ENCODE data around the gene CACUL1. TPM values are rescaled to one million over a fixed set of nuclear protein-coding genes. Genes with fewer than 3 reads are reported as not detected.
A peak's percentile ranks its signal among the peaks of the same experiment; 100 is the strongest.

Gene CACUL1
- total RNA-seq, 4 donors from 2014 or later: 30.8 to 44.4 (median 33.3) TPM

DNA sequence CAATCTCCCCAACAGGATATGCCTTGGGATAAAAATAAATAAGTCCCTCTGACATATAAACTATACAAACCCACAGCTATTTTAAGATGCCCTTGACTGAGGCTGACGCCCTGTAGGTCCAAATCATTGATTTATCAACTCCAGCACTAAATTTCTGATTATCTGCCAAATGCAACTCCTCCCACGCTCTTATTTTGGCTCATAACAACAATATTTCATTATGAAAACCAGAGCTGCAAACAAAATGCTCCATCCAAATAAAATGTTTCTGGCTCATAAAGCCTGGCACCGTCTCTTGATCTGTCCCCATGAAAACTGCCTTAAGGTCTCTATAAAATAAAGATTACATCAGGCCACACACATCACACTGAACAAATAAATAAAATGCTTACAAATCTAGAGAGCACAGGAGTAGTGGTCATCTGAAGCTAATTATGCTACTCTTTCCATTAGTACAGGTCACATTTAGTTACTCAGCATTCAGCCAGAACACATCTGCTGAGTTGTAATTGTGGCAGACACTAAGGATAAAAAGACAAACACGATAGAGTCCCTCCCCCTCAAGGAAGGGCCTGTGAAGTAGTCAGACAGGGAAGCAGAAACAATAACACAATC, 28.8 kb downstream of the CACUL1 start:
- Histone ChIP-seq H3K4me1 (peaks cover 26 to 47% (median 41%) of the 10 kb centered on the region in 4 donors), H3K9me3 (no peaks in the 10 kb centered on the region), H3K36me3 (peaks cover 0 to 6% (median 0%) of the 10 kb centered on the region in 4 donors), H3K27me3 (no peaks in the 10 kb centered on the region), H3K4me3 (no peak overlapping the region), H3K27ac (replicated peaks in 1 of 4) (peak overlapping the region in 1 of 4 donors; percentile 9)
- intact Hi-C loops (cut with DNase I): no loop called here
- TF ChIP-seq POLR2AphosphoS5 (IDR thresholded peaks at IDR 0.05): no peak
- no peak for DNase-seq (ENCODE audit: extremely low spot score)
- 30% methylated on average over 4 of the region's 4 CpGs for WGBS

DNA sequence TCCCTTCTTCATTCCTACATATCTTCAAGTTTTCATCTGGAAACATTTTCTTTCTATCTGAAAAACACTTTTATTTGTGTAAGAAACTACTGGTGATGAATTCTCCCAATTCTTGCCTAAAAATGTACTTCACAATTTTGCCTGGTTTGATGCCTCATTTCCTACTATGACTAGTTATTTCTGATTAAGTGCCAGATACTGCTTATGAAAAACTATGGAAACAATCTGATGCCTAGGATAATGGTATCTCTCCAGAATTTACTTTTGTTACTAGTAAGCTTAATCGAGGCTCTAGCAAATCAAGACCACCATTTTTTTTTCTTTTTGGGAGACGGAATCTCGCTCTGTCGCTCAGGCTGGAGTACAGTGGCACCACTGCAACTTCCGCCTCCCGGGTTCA, 31.3 kb downstream of the CACUL1 start:
- WGBS: 96% methylated on average over 6 of the region's 6 CpGs
- no peak overlapping the region for H3K27ac ChIP-seq (replicated peaks in 1 of 4)
- intact Hi-C loops (cut with DNase I): no loop called here

DNA sequence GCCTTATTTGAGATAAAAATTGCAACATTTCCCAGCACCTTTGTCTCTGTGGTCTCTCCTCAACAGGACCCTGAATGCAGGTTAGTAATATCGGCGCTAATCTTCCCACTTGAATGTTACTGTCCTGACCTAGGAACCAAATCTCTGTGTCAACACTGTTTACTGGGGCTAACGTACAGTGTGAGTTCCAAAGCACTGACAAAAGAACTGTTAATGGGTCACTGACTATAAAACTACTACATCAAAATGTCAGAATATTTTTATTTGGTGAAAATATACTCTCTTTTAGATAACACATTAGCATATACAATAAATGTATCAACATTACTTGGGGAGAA, 33.3 kb downstream of the CACUL1 start:
- Histone ChIP-seq H3K9me3 (no peaks in the 10 kb centered on the region), H3K27me3 (no peaks in the 10 kb centered on the region), H3K4me3 (no peak overlapping the region), H3K36me3 (peaks cover 0 to 8% (median 0%) of the 10 kb centered on the region in 4 donors), H3K4me1 (peaks cover 16 to 49% (median 39%) of the 10 kb centered on the region in 4 donors), H3K27ac (replicated peaks in 1 of 4) (peak overlapping the region in 1 of 4 donors; percentile 20)
- 72% methylated on average over 3 of the region's 3 CpGs for WGBS
- DNase-seq (ENCODE audit: extremely low spot score): no peak
- intact Hi-C loops (cut with DNase I): loop anchor here (1.0 kb wide), 1 partner anchor 153 kb away; no protein-coding TSS in a partner anchor
- TF ChIP-seq EP300 (IDR thresholded peaks at IDR 0.05) (no peak), POLR2AphosphoS5 (IDR thresholded peaks at IDR 0.05) (no peak), POLR2A (IDR thresholded peaks at IDR 0.05; ENCODE audit: low read depth) (no peak)
- TF ChIP-seq, protein P1, sequence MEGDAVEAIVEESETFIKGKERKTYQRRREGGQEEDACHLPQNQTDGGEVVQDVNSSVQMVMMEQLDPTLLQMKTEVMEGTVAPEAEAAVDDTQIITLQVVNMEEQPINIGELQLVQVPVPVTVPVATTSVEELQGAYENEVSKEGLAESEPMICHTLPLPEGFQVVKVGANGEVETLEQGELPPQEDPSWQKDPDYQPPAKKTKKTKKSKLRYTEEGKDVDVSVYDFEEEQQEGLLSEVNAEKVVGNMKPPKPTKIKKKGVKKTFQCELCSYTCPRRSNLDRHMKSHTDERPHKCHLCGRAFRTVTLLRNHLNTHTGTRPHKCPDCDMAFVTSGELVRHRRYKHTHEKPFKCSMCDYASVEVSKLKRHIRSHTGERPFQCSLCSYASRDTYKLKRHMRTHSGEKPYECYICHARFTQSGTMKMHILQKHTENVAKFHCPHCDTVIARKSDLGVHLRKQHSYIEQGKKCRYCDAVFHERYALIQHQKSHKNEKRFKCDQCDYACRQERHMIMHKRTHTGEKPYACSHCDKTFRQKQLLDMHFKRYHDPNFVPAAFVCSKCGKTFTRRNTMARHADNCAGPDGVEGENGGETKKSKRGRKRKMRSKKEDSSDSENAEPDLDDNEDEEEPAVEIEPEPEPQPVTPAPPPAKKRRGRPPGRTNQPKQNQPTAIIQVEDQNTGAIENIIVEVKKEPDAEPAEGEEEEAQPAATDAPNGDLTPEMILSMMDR (IDR thresholded peaks at IDR 0.05): no peak

More for the DNA sequence above, 31.3 kb downstream of the CACUL1 start:
- Histone ChIP-seq H3K9me3 (no peaks in the 10 kb centered on the region), H3K4me1 (peaks cover 16 to 45% (median 39%) of the 10 kb centered on the region in 4 donors), H3K27me3 (no peaks in the 10 kb centered on the region), H3K4me3 (no peak overlapping the region), H3K36me3 (peaks cover 0 to 3% (median 0%) of the 10 kb centered on the region in 4 donors)
- TF ChIP-seq POLR2AphosphoS5 (IDR thresholded peaks at IDR 0.05): no peak
- no peak for TF ChIP-seq POLR2A (IDR thresholded peaks at IDR 0.05; ENCODE audit: low read depth)
- no peak for DNase-seq (ENCODE audit: extremely low spot score)

DNA sequence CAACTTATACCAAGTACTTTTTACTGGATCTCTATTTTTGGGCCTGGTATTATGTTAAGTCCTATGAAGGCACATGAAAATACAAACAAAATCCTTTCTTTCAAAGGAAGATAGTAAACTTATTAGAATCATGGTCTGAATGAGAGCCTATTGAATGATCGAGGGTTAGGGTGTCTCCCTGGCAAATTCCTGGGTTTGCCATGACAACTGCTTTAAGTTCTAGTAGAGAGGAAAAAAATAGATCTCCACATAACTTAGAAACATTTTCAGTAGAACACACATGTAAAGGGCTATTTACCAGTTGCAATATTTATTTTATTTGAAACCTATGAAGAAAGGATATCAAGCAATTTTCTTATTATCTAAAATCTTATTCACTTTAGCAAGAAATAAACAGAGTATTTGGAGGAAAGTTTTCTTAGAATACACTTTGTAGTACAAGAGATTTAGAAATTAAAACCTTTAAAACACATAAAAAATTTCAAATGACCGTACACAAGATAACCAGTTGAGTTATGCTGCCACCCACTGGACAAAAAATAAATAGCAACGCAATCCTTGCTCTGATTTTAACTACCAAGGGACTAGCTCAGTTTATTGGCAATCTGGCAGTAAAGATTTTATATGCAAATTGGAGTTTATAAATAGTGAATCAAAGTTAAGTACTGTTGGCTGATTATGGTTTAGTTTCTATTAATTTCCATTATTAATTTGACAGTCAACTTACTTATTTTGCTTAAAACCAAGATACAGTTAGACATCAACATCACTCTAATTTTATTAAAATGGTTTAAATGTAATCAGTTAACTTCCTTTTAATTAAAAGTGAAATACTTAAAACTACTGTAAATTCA, 33.9 kb downstream of the CACUL1 start:
- Histone ChIP-seq H3K4me3 (no peak overlapping the region), H3K4me1 (peaks cover 14 to 43% (median 33%) of the 10 kb centered on the region in 4 donors), H3K36me3 (peaks cover 0 to 8% (median 0%) of the 10 kb centered on the region in 4 donors), H3K9me3 (no peaks in the 10 kb centered on the region), H3K27me3 (no peaks in the 10 kb centered on the region), H3K27ac (replicated peaks in 1 of 4) (peak overlapping the region in 1 of 4 donors; percentile 20)
- DNase-seq (ENCODE audit: extremely low spot score): no peak
- TF ChIP-seq EP300 (IDR thresholded peaks at IDR 0.05): no peak
- no peak for TF ChIP-seq POLR2A (IDR thresholded peaks at IDR 0.05; ENCODE audit: low read depth)
- TF ChIP-seq, protein P1 (IDR thresholded peaks at IDR 0.05): peak; percentile 84 to 92 (median 89)
- WGBS: 29% methylated on average over 3 of the region's 3 CpGs
- intact Hi-C loops (cut with DNase I): loop anchor here (1.0 kb wide), 1 partner anchor 153 kb away; no protein-coding TSS in a partner anchor

DNA sequence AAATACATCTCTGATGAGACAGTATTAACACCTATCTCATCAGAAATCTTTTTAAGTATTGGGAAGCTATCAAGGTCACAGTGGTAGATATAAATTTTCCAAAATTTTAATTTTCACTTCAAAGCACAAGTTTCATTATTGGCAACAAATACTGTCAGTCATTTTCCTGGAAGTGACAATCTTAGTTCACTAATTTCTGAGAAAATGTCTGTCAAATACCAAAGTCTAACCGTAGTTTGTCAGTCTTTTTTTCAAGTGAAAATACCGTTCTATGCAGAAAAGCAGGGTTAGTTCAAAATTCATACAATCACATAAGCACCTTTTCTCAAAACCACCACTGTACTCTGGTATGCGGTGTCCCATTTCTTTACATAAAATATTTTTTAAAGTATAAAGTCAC, 40.4 kb downstream of the CACUL1 start:
- intact Hi-C loops (cut with DNase I): no loop called here
- peaks cover 0 to 10% (median 3%) of the 10 kb centered on the region in 4 donors for H3K4me1 ChIP-seq
- no peak overlapping the region for H3K27ac ChIP-seq (replicated peaks in 1 of 4)
- no peak for DNase-seq (ENCODE audit: extremely low spot score)
- no peaks in the 10 kb centered on the region for H3K9me3 ChIP-seq
- peaks cover 0 to 20% (median 5%) of the 10 kb centered on the region in 4 donors for H3K36me3 ChIP-seq
- 92% methylated on average over 3 of the region's 3 CpGs for WGBS
- TF ChIP-seq, protein P1 (IDR thresholded peaks at IDR 0.05): no peak
- TF ChIP-seq POLR2A (IDR thresholded peaks at IDR 0.05; ENCODE audit: low read depth) (no peak), POLR2AphosphoS5 (IDR thresholded peaks at IDR 0.05) (no peak), EP300 (IDR thresholded peaks at IDR 0.05) (no peak)
- H3K27me3 ChIP-seq: no peaks in the 10 kb centered on the region
- no peak overlapping the region for H3K4me3 ChIP-seq
